Activated CD8-positive, alpha-beta memory T cell treated with anti-CD3 and anti-CD28 coated beads for 24 hours (primary cell): ENCODE results near the gene GPR135.
A peak's percentile ranks its signal among the peaks of the same experiment; 100 is the strongest.
"Not testable (repeated sequence)": the region's sequence is repeated elsewhere in the genome, so short reads cannot be mapped to it uniquely, and the experiment has no call there.

Source experiments
- DNase-seq: peaks from one replicate; pipeline ENCODE4 v3.0.0-alpha.2; 2020

GPR135 gene

DNA sequence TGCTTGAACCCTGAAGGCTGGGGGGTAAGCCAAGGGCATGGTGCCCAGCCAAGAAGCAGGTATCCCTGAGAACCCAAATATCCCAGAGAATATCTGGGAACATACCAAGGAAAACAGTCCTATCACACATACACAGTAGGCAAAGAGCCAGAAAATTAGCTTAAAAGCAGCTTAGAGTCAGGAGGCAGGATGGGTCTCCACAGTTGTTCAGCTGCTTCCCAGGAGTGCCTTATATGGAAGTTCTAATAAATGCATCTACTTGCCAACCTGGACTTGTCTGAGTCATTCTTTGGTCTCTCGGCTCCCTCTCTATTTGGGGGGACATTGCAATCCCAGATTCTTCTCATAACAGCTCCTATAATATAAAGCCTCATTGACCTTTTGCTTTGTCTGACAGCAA, 9.0 kb upstream of the GPR135 start:
- DNase-seq, result no peak

DNA sequence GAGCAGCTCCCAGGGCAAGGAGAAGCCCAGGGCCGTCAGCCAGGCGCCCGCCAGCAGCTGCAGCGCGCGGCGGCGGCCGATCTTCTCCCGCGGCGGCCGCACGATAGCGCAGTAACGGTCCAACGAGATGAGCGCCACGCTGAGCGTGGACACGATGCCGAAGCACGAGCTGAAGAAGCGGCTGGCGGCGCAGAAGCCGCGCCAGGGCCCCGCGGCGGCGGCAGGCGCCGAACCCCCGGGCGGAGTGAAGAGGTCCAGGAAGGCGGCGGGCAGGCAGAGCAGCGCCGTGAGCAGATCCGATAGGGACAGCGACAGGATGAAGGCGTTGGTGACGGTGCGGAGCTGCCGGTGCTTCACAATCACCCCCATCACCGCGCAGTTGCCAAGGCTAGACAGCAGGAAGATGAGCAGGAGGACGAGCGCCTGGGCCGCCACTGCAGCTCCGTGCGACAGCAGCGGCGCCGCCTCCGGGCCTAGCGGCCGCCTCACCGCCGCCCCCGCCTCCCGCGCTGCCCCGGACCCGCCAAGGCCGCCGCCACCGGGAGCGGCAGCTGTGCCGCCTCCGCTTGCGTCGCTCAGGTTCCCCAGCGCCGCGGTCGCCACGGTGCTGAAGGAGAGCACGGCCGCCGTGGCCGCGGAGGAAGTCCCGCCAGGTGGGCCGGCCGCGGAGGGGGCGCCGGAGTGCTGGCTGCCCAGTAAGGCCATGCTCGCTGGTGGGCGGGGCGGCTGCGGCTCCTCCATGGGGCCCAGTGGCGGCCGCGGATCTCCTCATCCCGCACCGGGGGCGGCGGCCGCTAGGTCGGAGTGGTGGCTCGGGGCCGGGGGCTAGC, 479 bp downstream of the GPR135 start:
- DNase-seq, result peak; percentile 79

DNA sequence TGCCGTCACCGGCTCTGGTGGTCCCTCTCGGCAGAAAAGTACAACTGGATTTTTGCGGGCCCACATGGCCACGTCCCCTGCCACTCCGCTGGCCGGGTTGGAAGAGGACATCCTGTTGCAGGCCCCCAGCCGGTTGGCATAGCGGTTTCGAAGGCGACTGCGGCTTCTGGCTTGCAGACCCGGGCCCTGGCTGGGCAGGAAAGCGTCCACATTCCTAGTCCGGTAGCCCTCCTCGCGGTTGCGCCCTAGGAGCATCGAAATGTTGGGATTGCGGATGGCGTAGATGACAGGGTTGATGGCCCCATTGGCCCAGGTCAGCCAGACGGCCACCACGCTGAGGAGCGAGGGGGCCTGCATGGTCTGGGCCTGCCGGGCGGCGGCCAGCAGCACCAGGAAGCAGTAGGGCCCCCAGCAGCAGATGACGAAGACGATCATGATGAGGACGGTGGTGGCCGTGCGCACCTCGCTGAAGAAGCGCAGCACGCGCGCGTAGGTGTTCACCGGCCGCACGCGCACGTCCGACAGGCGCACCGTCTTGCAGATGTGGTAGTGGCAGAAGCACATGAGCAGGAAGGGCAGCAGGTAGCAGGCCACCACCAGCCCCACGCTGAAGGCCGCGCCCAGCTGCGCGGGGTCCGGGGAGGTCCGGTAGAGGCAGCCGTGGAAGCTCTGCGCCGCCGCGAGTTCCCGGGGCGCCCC, 1.2 kb downstream of the GPR135 start:
- DNase-seq, result peak; percentile 74

DNA sequence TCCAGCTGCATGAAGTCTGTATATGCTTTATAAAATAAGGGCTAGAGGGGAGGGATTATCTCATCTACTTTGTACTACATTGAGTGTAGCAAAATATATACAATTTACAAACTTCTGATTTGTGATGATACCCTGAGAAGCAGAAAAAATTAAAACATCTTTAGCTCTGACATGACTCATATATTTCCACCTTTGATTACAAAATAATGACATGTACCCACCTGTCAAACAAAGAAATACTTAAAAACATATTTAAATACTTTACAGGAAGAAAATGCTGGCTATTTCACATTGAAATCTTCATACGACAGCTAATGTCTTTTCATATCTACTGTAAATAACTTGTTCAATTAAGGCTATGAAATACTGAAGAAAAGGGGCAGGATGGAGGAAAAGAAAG, 3.3 kb downstream of the GPR135 start:
- no peak for DNase-seq

DNA sequence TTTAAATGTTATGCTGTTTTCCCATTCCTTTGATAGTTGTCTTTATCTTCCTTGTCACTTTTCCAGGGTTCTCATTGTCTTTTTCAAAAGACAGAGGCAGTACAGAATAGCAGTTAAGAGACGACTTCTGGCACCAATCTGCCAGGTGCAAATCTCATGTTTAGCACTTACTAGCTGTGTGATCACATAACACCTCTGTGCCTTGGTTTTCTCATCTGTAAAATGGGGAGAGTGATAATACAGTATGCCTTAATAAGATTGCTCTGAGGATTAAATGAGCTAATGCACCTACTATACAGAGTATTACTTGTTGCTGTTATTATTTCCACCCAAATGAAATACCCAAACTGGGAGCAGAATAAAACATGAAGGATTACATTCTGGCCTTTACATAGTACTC, 4.8 kb downstream of the GPR135 start:
- no peak for DNase-seq

DNA sequence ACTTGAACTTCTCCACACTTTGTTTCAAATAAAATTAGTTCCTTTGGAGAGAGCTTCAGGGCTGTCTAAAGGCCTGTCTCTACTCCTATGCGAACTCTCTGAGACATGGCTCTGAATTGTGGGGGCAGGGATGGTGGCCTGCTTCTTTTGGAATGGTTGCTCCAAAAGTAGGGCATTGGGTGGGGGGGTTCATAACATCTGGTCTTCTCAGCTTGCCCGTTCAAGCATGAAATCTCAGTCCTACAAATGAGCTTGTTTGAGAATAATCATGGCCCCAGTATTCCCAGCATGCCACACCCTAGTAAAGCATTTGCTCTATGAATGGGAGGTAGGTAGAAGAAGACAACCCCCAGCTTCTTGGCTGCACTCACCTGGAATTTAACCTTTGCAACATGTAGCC, 6.7 kb downstream of the GPR135 start:
- DNase-seq, result no peak

DNA sequence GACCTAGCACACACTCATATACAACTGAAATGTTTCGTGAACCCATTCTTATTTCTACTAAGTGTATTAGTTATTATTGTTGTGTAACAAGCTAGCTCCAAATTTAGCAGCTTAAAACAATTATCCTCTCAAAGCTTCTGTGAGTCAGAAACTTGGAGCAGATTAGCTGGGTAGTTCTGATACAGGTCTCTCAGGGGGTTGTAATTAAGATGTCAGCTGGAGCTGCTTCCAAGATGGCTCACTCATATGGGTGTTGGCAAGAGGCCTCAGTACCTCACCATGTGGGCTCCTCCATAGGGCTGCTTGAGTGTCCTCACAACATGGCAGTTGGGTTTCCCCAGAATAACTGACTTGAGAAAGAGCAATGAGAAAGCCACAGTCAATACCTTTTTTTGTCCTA, 9.8 kb downstream of the GPR135 start:
- no peak for DNase-seq

DNA sequence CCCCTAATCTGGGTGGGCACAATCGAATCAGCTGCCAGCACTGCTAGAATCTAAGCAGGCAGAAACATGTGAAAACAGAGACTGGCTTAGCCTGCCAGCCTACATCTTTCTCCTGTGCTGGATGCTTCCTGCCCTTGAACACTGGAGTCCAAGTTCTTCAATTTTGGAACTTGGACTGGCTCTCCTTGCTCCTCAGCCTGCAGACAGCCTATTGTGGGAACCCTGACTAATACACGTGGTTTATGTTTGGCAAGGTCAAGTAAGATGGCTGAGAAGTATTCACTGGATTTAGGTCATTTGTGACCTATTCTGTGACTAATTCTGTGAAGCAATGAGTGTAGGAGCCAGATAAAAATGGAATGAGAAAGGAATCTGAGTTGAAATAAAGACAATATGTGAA, 11.0 kb downstream of the GPR135 start:
- DNase-seq, result no peak

DNA sequence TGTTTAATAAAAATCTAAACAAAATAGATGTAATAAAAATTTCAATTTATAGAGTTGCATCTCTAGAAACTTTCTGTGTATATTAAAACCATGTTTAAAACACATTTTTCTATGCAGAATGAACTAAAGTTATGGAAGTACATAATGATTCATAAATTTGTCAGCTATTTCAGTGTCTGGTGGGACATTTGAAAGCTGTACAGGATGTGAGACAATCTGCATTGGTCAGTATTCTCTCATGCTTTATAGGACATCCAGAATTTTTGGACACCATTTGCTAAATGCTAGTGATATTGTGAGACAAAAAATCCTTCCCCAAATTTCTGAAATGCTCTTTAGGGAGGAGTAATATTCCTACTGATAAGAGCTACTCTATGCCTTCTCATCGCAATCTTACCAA, 13.3 kb downstream of the GPR135 start:
- no peak for DNase-seq

DNA sequence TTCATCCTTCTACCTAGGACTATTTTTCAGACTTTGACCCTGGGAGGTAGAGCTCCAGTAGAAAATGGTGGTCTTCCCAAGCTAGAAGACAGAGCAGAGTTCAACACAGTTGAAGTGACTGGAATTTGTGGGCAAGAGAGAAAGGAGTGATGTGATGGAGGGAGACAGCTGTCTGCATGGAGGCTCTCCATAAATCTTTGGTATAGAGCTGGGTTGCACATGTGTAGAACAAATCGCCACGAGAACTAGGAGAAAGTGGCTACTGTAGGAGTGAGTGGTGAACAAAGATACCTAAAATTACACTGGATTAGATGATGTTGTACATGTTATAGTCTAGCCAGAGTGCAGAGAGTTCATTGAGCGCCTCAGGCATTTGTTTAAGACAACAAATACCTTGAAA, 14.5 kb downstream of the GPR135 start:
- DNase-seq, result no peak

DNA sequence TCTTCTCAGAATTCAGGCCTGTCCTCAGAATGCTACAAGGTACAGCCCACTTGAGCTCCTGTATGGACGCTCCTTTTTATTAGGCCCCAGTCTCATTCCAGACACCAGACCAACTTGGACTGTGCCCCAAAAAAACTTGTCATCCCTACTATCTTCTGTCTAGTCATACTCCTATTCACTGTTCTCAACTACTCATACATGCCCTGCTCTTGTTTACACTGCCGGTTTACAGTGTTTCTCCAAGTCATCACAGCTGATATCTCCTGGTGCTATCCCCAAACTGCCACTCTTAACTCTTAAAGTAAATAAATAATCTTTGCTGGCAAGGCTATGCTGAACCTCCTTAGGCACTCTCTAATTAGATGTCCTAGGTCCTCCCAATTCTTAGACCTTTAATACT, 16.5 kb downstream of the GPR135 start:
- not testable (repeated sequence) for DNase-seq

DNA sequence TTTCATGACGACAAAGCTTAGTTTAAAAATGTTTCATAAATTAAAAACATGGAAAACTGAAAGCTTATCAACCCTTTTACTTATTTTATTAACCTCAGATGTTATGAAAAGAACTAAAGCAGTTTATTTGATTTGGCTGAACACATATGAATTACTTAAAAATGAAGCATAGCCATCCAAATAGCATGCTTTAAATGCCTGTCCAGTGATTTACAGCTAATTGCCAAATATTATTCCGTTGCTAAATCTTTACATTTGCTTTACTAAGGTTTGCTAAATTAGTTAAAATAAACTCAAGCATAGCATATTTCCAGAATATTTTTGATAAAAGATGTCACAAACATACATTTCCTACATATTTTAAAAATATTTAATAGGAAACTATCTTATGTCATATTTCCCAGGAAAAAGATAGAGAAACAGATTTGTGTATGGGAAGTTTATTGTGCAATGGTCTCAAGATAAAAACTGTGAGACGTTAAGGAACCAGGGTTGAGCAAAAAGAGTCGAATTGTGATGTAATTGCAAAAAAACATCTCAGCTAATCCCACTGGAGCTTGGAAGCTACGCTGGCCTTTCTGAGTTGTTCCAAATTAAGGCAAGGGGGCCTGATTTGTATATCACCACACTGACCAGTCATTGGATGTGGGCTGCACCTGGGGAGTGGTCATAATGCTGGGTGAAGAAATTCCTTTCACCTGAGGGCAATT, 25.8 kb downstream of the GPR135 start:
- DNase-seq, result no peak

DNA sequence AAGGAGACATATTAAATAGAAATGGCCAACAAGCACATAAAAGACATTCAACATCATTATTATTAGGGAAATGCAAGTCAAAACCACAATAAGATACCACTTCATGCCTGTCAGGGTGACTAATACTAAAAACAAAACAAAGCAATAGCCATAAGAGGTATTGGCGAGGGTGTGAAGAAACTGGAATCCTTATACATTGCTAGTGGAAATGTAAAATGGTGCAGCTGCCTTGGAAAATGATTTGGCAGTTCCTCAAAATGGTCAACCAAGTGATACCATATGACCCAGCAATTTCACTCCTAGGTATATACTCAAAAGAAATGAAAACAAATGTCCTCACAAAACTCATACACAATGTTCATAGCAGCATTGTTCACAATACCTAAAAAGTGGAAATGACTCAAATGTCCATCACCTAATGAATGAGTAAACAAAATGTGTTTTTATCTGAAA, 27.0 kb downstream of the GPR135 start:
- DNase-seq, result no peak

DNA sequence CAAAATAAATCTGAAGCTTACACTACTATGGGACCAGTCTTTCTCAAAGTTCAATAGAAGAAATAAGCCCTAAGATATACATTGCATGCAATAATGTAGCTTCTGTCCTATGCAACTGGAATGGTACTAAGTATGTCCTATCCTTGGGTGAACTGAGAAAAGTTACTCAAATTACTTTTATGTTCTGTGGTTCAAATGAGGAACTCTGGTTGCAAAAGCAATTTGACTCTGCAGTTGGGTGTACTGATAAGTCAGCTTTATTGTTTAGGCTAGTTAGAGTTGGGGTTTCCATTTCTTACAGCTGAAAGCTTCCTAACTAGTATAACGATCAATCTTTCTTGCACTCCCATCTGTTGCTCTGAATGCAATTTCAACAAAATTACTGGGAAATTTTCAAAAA, 29.2 kb downstream of the GPR135 start:
- no peak for DNase-seq

DNA sequence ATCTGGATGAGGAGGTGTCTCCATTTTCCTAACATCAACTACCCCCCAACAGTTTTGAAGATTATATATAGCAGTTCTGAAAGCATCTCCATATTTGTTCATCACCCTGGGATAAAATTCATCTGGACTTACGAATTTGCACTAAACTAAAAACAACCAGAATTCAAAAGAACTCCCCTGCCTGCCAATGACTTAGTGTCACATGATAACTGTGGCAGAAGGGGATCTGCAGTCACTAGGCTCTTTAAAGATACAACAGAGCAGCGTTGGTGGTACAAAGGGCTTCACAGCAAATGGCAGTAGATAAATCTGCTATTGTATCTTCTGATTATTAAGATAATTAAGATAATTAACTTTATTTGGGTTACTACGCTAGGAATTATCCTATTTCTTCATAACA, 30.1 kb downstream of the GPR135 start:
- DNase-seq, result no peak

DNA sequence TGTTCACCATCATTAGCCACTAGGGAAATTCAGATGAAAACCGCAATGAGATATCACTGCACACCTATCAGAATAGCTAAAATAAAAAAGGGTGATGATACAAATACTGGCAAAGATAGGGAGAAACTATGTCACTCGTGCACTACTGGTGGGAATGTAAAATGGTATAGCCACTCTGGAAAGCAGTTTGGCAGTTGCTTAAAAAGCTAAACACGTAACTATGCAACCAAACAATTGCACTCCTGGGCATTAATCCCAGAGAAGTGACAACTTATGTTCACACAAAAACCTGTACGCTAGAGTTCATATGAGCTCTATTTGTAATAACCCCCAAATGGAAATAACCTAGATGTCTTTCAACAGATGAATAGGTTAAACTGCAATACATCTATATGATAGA, 35.4 kb downstream of the GPR135 start:
- no peak for DNase-seq

DNA sequence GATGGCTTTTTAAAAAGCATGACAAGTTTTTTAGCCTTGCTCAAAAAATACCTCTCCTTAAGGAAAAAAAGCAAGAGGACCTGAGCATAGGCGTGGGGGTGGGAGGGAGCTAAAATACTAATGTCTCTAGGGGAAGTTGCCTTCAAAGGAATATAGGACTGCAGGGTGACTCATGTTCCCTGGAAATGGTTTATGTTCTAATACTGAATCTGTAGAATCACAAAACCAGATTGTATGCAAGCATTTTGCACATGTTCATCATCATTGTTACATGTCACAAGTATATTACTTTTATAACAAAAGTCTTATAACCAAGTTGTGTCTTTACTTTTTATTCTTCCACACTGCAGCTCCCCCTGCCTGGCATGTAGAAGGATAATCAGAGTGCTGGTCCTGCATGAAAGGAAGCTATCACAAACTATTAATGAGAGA, 36.6 kb downstream of the GPR135 start:
- DNase-seq, result no peak

DNA sequence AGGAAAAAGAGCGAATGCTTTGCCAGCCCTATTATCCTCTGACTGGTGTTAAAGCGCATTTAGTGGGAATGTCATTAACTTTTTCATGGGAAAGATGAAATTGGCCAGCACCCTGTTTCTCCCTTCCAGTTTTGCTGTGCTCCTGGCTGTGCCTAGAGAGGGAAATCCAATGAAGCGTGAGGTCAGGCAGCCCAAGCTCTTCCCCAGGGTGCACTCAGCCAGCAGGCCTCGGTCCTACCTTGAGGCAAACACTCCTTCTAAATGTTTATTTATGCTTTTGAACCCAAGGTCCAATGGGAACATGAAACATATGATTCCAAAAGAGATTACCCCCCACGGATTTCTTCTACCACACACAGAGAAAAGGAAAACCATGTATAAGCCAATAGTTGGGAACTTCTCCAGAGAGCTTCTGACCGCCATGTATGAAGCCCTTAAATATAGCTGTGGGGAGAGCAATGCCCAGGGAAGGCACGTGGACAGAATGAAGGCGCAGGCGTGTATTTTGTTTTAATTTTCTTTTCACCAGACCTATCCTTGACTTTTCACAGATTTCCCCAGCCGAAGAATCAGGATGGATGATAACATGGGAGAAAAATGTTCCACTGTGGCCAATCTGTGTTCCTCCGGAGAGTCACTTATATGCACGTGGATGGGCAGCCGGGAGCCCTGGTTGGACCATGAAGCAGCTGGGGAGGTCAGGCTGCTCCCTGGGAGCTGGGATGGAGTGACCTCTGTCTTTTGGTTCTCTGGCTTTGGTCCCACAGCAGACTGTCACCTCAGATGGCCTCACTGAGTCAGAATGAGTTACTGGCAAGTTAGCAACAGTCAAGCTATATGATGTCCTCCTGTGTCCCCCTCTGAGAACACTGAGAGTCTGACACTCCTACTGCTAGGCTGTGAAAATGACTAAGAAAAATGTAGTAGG, 37.3 kb downstream of the GPR135 start:
- no peak for DNase-seq

DNA sequence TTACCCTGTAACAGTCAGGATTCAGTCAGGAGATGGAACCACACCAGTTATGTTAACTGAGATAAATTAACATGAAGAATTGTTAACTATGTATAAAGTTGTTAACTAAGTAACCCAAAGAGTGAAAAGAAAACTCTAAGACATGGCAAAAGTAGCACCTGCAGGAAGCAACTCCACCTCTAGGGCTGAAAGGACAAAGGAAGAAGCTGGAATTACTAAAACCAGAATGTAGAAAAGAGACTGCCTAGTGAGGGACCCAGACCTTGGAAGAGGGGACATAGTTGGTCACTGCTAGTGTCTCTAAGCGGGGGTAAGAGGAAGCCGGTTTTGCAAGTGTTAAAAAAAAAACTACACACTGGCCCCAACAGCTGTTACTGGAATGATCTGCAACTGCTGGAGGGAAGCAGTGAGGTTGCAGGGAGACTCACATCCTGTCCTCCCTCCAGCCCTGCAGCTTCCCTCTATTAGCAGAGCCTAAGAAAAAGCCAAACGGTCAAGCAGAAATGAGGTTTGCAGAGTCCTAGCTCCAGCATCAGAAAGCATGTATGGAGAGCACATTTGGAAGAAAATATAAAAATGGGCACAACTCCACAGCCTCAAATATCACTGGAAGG, 39.8 kb downstream of the GPR135 start:
- no peak for DNase-seq

DNA sequence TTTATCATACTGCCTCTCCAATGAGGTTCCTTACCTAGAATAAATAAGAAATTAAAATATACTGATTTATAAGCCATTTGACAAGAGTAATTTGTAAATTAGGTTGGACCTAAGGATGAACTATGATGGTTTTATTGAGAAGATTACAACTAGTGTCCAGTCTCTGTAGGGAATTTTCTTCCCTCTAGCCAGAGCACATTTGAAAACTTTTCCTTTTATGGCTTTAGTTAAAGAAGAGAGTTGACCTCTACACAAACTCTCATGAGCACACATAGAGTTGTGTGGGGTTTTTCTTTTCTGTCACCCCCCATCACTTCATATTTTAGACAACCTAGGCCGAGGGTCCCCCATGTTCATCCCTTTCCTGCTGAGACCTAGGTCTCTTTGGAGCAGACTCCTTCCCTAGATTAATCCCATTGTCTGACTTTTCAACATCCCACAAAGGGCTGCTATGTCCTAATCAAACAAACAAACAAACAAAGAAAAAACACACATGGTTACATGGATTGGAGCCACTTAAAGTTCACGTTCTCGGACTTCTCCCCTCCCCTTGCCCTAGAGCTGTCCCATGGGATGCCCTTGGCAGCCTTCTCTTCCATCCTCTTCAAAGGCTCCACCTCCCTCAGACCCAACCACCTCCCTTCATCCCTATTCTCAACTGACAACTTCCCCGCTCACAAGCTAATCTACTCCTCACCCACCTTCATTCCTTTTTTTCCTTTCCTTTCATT, 40.7 kb downstream of the GPR135 start:
- no peak for DNase-seq

DNA sequence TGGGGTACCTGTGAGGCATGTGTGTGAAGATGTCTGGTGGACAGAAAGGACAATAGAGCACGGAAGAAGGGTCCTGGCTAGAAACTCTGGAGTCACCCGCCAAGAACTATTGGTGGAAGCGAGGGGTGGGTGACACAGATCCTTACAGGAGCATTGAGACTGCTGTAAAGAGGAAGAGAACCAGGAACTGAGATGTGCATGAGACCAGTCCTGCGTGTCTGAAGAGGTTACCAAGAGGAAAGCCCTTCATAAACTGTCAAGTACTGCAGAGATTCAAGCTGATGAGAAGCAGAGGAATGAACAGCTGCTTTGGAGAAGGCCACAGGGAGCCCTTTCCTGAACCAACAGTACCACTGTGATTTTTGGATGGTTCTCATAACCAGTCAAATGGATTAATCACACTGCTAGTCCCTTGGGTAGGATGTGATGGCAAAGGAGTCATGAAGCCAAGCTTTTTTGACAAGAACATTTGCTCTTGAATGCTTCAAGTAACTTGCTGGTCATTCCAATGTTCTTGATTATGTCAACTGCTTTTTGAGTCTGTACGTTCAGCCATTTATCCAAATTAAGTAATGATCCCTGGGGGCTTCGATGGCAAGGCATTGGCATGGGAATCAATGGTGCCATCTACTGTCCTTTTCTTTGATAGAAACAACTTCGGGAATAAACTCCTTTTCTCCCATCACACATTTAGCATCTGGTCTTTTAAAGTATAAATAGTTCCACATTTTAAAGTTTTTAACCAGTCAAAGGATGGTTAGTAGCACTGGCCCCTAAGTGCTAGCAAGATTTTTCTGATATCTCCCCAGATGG, 42.9 kb downstream of the GPR135 start:
- no peak for DNase-seq
